GM19240 (cell line): Measurements from ENCODE around the gene METTL18.

Source experiments
- DNase-seq: peaks from one replicate; pipeline ENCODE4 v3.0.0; 2011; ENCODE audit warnings: low spot score; ENCODE audit not compliant: insufficient read length

Gene METTL18

GRCh38 chr1:169786974-169787373 is 7.7 kb downstream of the METTL18 start:
- DNase-seq, result no peak

- DNase-seq, result no peak
Observed at GRCh38 chr1:169785267-169785666, 9.4 kb downstream of the METTL18 start.

- DNase-seq, result no peak
Observed at GRCh38 chr1:169784102-169784501, 10.6 kb downstream of the METTL18 start.

- no peak for DNase-seq
Observed at GRCh38 chr1:169782596-169782995, 12.1 kb downstream of the METTL18 start.

GRCh38 chr1:169779970-169780369 is 14.7 kb downstream of the METTL18 start:
- DNase-seq, result no peak

- DNase-seq, result no peak
Observed at GRCh38 chr1:169779150-169779549, 15.6 kb downstream of the METTL18 start.

- no peak for DNase-seq
Observed at GRCh38 chr1:169776440-169776839, 18.3 kb downstream of the METTL18 start.

GRCh38 chr1:169768161-169768560 is 26.5 kb downstream of the METTL18 start:
- DNase-seq, result no peak

- DNase-seq, result no peak
Observed at GRCh38 chr1:169765580-169766331, 29.0 kb downstream of the METTL18 start.

- DNase-seq, result no peak
Observed at GRCh38 chr1:169764919-169765318, 29.8 kb downstream of the METTL18 start.

- DNase-seq, result no peak
Observed at GRCh38 chr1:169762699-169763098, 32.0 kb downstream of the METTL18 start.

GRCh38 chr1:169759038-169759437 is 35.7 kb downstream of the METTL18 start:
- DNase-seq, result no peak

GRCh38 chr1:169753549-169753948 is 41.2 kb downstream of the METTL18 start:
- DNase-seq, result no peak

GRCh38 chr1:169750041-169750440 is 44.7 kb downstream of the METTL18 start:
- no peak for DNase-seq

GRCh38 chr1:169746550-169746949 is 48.2 kb downstream of the METTL18 start:
- no peak for DNase-seq

- DNase-seq, result no peak
Observed at GRCh38 chr1:169745015-169745861, 49.5 kb downstream of the METTL18 start.
